K562 (cell line): ENCODE results near the gene CCDC9. TPM values are rescaled to one million over a fixed set of nuclear protein-coding genes. Genes with fewer than 3 reads are reported as not detected.

Experiments used
- CBX3 ChIP-seq, 2 experiments: IDR thresholded peaks; 1 replicate in 1 of 2; 2 replicates in 1 of 2; pipeline ENCODE4 v1.6.1; 2012; ENCODE audit warnings: inconsistent platforms in 2 of 2, low read length in 2 of 2, borderline replicate concordance in 1 of 2, control low read depth in 1 of 2
- CCAR2 ChIP-seq: fragments of 200-400 bp; formaldehyde crosslinking; IDR thresholded peaks from 2 replicates; pipeline ENCODE4 v1.6.1; 2017; ENCODE audit warnings: mild to moderate bottlenecking, low read depth, low read length
- CCNT2 ChIP-seq: IDR thresholded peaks from 2 replicates; pipeline ENCODE4 v1.6.1; 2011; ENCODE audit warnings: borderline replicate concordance, low read depth, mild to moderate bottlenecking, moderate library complexity, mixed read lengths, low read length; ENCODE audit not compliant: insufficient read length; ENCODE audit errors: extremely low read depth
- CXXC5 ChIP-seq: fragments of 250-450 bp; sonication (Bioruptor Pico); IDR thresholded peaks from 2 replicates; pipeline ENCODE4 v1.8.0; 2022; ENCODE audit warnings: inconsistent platforms, mild to moderate bottlenecking, moderate library complexity
- ESRRA ChIP-seq: fragments of 450-650 bp; IDR thresholded peaks from 2 replicates; pipeline ENCODE4 v1.6.1; 2014; ENCODE audit warnings: low read depth, mild to moderate bottlenecking, moderate library complexity, borderline replicate concordance
- FOXO4 ChIP-seq: fragments of 450-650 bp; formaldehyde crosslinking; IDR thresholded peaks from 2 replicates; pipeline ENCODE4 v1.4.0; 2020; ENCODE audit warnings: mild to moderate bottlenecking, moderate library complexity
- HDAC3 ChIP-seq: fragments of 450-650 bp; IDR thresholded peaks from 2 replicates; pipeline ENCODE4 v1.6.1; 2018; ENCODE audit warnings: borderline replicate concordance, mild to moderate bottlenecking, moderate library complexity; ENCODE audit not compliant: partially characterized antibody
- HMG20A ChIP-seq: fragments of 450-650 bp; formaldehyde crosslinking; conservative IDR thresholded peaks from 2 replicates; pipeline ENCODE4 v1.4.0; 2020; ENCODE audit warnings: mild to moderate bottlenecking, mixed read lengths
- MXI1 ChIP-seq: IDR thresholded peaks from 2 replicates; pipeline ENCODE4 v1.6.1; 2011; ENCODE audit warnings: low read depth, mild to moderate bottlenecking, improper control_type of control experiment, low read length
- NKRF ChIP-seq: fragments of 450-650 bp; IDR thresholded peaks from 2 replicates; pipeline ENCODE4 v1.6.1; 2016; ENCODE audit warnings: borderline replicate concordance
- PML ChIP-seq: IDR thresholded peaks from 2 replicates; pipeline ENCODE4 v1.6.1; 2012; ENCODE audit warnings: low read length, inconsistent platforms
- RBM34 ChIP-seq: fragments of 200-400 bp; formaldehyde crosslinking; IDR thresholded peaks from 2 replicates; pipeline ENCODE4 v1.6.1; 2018; ENCODE audit warnings: low read length, borderline replicate concordance; ENCODE audit not compliant: insufficient read depth
- SRSF7 ChIP-seq: fragments of 200-400 bp; formaldehyde crosslinking; optimal IDR thresholded peaks from 2 replicates; pipeline ENCODE3; 2017; ENCODE audit warnings: mild to moderate bottlenecking, low read depth, low read length
- THRAP3 ChIP-seq: fragments of 450-650 bp; IDR thresholded peaks from 2 replicates; pipeline ENCODE4 v1.6.1; 2016; ENCODE audit warnings: mild to moderate bottlenecking, inconsistent platforms, borderline replicate concordance
- ZNF740 ChIP-seq, 3 experiments: fragments of 200-800 bp in 1 of 3; sonication (Bioruptor generic) in 1 of 3; sonication (generic) in 1 of 3; formaldehyde crosslinking in 1 of 3; IDR thresholded peaks; 2 replicates each; pipeline versions ENCODE4 v1.6.1 to v1.8.0; 2016 to 2022; ENCODE audit warnings: mild to moderate bottlenecking in 2 of 3, missing compliant biosample characterization in 2 of 3, missing genetic modification characterization in 2 of 3, missing genetic modification reagents in 1 of 3
- polyA plus RNA-seq, 8 experiments: library from polyadenylated mRNA; depleted of rRNA in 4 of 8; stranded (reverse) in 5 of 8; unstranded in 3 of 8; fragments of >200 nt; fragmentation: Nextera tagmentation in 2 of 8; fragmentation: Illumina TruSeq in 1 of 8; extraction: Ambion mirVana in 2 of 8; extraction: Trizol in 1 of 8; gene quantifications; 2 replicates each; pipeline versions ENCODE4 v1.2.1 to v1.2.3, GENCODE V29; 2011 to 2014; ENCODE audit warnings: inconsistent platforms in 1 of 8, missing spikeins in 1 of 8
- total RNA-seq, 7 experiments: library from RNA; depleted of rRNA in 6 of 7; stranded (reverse); fragments of >200 nt in 6 of 7; fragmentation: Illumina TruSeq in 2 of 7; extraction: Trizol in 2 of 7; gene quantifications; 2 replicates each; pipeline versions ENCODE4 v1.2.1 to v1.2.3, GENCODE V29; 2011 to 2021; ENCODE audit warnings: low replicate concordance in 1 of 7

CCDC9 gene
- total and polyA plus RNA-seq, 9 of the 15 experiments (the other 6 are each of a cell fraction or from before 2014, with no cell fraction given), result 0.23 to 38.6 (median 8.4) TPM

GRCh38 chr19:47255879-47256692 is at the start of gene CCDC9 (continued):
- TF ChIP-seq ZNF740 (CRISPR knock-in tag; IDR thresholded peaks at IDR 0.05) (no peak), ZNF740 (tag; IDR thresholded peaks at IDR 0.05) (peak in 1 of 2 experiments; percentile 9; a peak in 1 of 4 replicates), FOXO4 (CRISPR knock-in tag) (peak; percentile 2; the same call in 1 of the 2 replicates), CCNT2 (peak; percentile 91), HMG20A (CRISPR knock-in tag) (no peak), CBX3 (IDR thresholded peaks at IDR 0.05; ENCODE audit: borderline replicate concordance in 1 of 2, low read length in 2 of 2) (no peak), HDAC3 (no peak), ESRRA (peak; percentile 85; the same call in 1 of the 2 replicates), CCAR2 (no peak), CXXC5 (CRISPR knock-in tag) (peak; percentile 73), SRSF7 (no peak), RBM34 (no peak), MXI1 (peak; percentile 80), THRAP3 (0 out of 2 replicates have a peak, but pooled peaks have one; percentile 37), PML (peak; percentile 75; the same call in 1 of the 2 replicates), NKRF (no peak)
